K562 (cell line): Measurements from ENCODE around the gene PSMD9. TPM values are rescaled to one million over a fixed set of nuclear protein-coding genes. Genes with fewer than 3 reads are reported as not detected.

Experiments
- EHMT2 ChIP-seq: fragments of 450-650 bp; IDR thresholded peaks from 2 replicates; pipeline ENCODE4 v1.6.1; 2018; ENCODE audit warnings: antibody characterized with exemption
- GATAD2B ChIP-seq: fragments of 450-650 bp; IDR thresholded peaks from 2 replicates; pipeline ENCODE4 v1.6.1; 2017; ENCODE audit warnings: mild to moderate bottlenecking, borderline replicate concordance
- RBBP5 ChIP-seq: fragments of 200-600 bp; sonication (generic); IDR thresholded peaks from 2 replicates; pipeline ENCODE4 v1.6.1; 2012; ENCODE audit warnings: borderline replicate concordance, mild to moderate bottlenecking, low read length, control low read depth, inconsistent platforms; ENCODE audit not compliant: insufficient read depth, poor library complexity, severe bottlenecking
- SIX5 ChIP-seq, 2 experiments: IDR thresholded peaks; 2 replicates each; pipeline ENCODE4 v1.6.1; 2011; ENCODE audit warnings: low read length in 2 of 2, borderline replicate concordance in 1 of 2, low read depth in 1 of 2, mild to moderate bottlenecking in 1 of 2, moderate library complexity in 1 of 2; ENCODE audit not compliant: insufficient read depth in 1 of 2
- SREBF2 ChIP-seq: sonication (generic); formaldehyde crosslinking; IDR thresholded peaks from 2 replicates; pipeline ENCODE4 v1.4.0; 2020; ENCODE audit warnings: mild to moderate bottlenecking, missing genetic modification reagents
- TRIM28 ChIP-seq: fragments of 450-650 bp; IDR thresholded peaks from 2 replicates; pipeline ENCODE4 v1.6.1; 2017
- WHSC1 ChIP-seq: IDR thresholded peaks from one replicate; pipeline ENCODE4 v1.6.1; 2012; ENCODE audit warnings: low read length, control low read depth, inconsistent platforms
- YBX1 ChIP-seq: fragments of 450-650 bp; IDR thresholded peaks from 2 replicates; pipeline ENCODE4 v1.7.1; 2016; ENCODE audit warnings: mild to moderate bottlenecking
- ZNF175 ChIP-seq: fragments of 200-800 bp; sonication (Bioruptor generic); IDR thresholded peaks from 2 replicates; pipeline ENCODE4 v1.6.1; 2016; ENCODE audit warnings: low read depth, mild to moderate bottlenecking, missing genetic modification characterization, missing compliant biosample characterization
- ZNF316 ChIP-seq: fragments of 450-650 bp; IDR thresholded peaks from 2 replicates; pipeline ENCODE4 v1.6.1; 2016
- polyA plus RNA-seq, 8 experiments: library from polyadenylated mRNA; depleted of rRNA in 4 of 8; stranded (reverse) in 5 of 8; unstranded in 3 of 8; fragments of >200 nt; fragmentation: Nextera tagmentation in 2 of 8; fragmentation: Illumina TruSeq in 1 of 8; extraction: Ambion mirVana in 2 of 8; extraction: Trizol in 1 of 8; gene quantifications; 2 replicates each; pipeline versions ENCODE4 v1.2.1 to v1.2.3, GENCODE V29; 2011 to 2014; ENCODE audit warnings: inconsistent platforms in 1 of 8, missing spikeins in 1 of 8
- total RNA-seq, 7 experiments: library from RNA; depleted of rRNA in 6 of 7; stranded (reverse); fragments of >200 nt in 6 of 7; fragmentation: Illumina TruSeq in 2 of 7; extraction: Trizol in 2 of 7; gene quantifications; 2 replicates each; pipeline versions ENCODE4 v1.2.1 to v1.2.3, GENCODE V29; 2011 to 2021; ENCODE audit warnings: low replicate concordance in 1 of 7
- TF ChIP-seq, protein P1 (sequence below): sonication (generic); formaldehyde crosslinking; IDR thresholded peaks from 2 replicates; pipeline ENCODE4 v1.8.1; 2023; ENCODE audit warnings: mild to moderate bottlenecking, missing genetic modification reagents
- TF ChIP-seq, protein P2 (sequence below): sonication (generic); formaldehyde crosslinking; IDR thresholded peaks from 2 replicates; pipeline ENCODE4 v1.4.0; 2020; ENCODE audit warnings: mild to moderate bottlenecking, missing genetic modification reagents
- TF ChIP-seq, protein P3 (sequence below): fragments of 200-800 bp; sonication (Bioruptor generic); IDR thresholded peaks from 2 replicates; pipeline ENCODE4 v1.6.1; 2017; ENCODE audit warnings: missing genetic modification characterization, missing compliant biosample characterization
- TF ChIP-seq, protein P4 (sequence below): fragments of 250-450 bp; sonication (Bioruptor Pico); IDR thresholded peaks from 2 replicates; pipeline ENCODE4 v1.4.0; 2020; ENCODE audit warnings: mild to moderate bottlenecking
- TF ChIP-seq, protein P5 (sequence below), 2 experiments: fragments of 450-650 bp; IDR thresholded peaks; 2 replicates each; pipeline ENCODE4 v1.6.1; 2018; ENCODE audit warnings: mild to moderate bottlenecking in 2 of 2, low read depth in 1 of 2; ENCODE audit not compliant: partially characterized antibody in 2 of 2

PSMD9 gene
- total and polyA plus RNA-seq, 9 of the 15 experiments (the other 6 are each of a cell fraction or from before 2014, with no cell fraction given) = 12.2 to 143 (median 61.3) TPM

DNA sequence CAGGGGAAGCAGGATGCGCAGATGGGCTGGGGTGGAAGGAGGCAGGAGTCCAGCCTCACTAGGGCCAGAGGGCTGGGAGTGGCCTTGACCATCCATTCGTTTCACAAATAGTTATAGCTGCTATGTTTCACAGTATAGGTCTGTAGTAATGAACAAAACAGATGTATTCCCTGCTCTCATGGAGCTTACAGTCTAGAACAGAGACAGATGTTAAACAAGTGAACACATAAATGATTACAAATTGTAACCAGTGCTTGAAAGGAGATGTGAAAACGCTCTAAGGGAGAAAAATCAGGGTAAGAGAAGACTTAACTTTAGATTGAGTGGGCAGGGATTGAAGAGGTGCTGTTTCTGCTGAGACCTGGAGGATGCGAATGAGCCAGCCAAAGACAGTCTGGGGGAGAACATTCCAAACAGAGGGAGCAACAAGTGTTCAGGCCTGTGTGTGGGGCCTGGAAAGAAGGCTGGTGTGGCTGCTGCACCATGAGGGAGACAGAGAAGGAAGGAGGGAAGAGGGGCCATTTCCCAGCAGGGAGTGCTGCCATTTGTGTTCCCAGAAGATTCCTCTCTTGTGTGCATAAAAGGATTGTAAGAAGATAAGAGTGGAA, 44.4 kb downstream of the PSMD9 start (continued):
- TF ChIP-seq, protein P1, sequence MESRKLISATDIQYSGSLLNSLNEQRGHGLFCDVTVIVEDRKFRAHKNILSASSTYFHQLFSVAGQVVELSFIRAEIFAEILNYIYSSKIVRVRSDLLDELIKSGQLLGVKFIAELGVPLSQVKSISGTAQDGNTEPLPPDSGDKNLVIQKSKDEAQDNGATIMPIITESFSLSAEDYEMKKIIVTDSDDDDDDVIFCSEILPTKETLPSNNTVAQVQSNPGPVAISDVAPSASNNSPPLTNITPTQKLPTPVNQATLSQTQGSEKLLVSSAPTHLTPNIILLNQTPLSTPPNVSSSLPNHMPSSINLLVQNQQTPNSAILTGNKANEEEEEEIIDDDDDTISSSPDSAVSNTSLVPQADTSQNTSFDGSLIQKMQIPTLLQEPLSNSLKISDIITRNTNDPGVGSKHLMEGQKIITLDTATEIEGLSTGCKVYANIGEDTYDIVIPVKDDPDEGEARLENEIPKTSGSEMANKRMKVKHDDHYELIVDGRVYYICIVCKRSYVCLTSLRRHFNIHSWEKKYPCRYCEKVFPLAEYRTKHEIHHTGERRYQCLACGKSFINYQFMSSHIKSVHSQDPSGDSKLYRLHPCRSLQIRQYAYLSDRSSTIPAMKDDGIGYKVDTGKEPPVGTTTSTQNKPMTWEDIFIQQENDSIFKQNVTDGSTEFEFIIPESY (CRISPR knock-in tag) = no peak
- TF ChIP-seq GATAD2B (no peak), WHSC1 (peak; percentile 19), ZNF316 (peak; percentile 87), RBBP5 (no peak), EHMT2 (0 out of 2 replicates have a peak, but pooled peaks have one; percentile 26), YBX1 (no peak), TRIM28 (peak; percentile 63; the same call in 1 of the 2 replicates), ZNF175 (CRISPR knock-in tag) (0 out of 2 replicates have a peak, but pooled peaks have one; percentile 4), SREBF2 (0 out of 2 replicates have a peak, but pooled peaks have one; percentile 21), SIX5 (IDR thresholded peaks at IDR 0.05; ENCODE audit: borderline replicate concordance in 1 of 2, insufficient read depth in 1 of 2, low read depth in 1 of 2, low read length in 2 of 2) (no peak)
- TF ChIP-seq, protein P2, sequence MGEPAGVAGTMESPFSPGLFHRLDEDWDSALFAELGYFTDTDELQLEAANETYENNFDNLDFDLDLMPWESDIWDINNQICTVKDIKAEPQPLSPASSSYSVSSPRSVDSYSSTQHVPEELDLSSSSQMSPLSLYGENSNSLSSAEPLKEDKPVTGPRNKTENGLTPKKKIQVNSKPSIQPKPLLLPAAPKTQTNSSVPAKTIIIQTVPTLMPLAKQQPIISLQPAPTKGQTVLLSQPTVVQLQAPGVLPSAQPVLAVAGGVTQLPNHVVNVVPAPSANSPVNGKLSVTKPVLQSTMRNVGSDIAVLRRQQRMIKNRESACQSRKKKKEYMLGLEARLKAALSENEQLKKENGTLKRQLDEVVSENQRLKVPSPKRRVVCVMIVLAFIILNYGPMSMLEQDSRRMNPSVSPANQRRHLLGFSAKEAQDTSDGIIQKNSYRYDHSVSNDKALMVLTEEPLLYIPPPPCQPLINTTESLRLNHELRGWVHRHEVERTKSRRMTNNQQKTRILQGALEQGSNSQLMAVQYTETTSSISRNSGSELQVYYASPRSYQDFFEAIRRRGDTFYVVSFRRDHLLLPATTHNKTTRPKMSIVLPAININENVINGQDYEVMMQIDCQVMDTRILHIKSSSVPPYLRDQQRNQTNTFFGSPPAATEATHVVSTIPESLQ (CRISPR knock-in tag) = no peak
- TF ChIP-seq, protein P3, sequence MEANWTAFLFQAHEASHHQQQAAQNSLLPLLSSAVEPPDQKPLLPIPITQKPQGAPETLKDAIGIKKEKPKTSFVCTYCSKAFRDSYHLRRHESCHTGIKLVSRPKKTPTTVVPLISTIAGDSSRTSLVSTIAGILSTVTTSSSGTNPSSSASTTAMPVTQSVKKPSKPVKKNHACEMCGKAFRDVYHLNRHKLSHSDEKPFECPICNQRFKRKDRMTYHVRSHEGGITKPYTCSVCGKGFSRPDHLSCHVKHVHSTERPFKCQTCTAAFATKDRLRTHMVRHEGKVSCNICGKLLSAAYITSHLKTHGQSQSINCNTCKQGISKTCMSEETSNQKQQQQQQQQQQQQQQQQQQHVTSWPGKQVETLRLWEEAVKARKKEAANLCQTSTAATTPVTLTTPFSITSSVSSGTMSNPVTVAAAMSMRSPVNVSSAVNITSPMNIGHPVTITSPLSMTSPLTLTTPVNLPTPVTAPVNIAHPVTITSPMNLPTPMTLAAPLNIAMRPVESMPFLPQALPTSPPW (CRISPR knock-in tag) = no peak
- TF ChIP-seq, protein P4, sequence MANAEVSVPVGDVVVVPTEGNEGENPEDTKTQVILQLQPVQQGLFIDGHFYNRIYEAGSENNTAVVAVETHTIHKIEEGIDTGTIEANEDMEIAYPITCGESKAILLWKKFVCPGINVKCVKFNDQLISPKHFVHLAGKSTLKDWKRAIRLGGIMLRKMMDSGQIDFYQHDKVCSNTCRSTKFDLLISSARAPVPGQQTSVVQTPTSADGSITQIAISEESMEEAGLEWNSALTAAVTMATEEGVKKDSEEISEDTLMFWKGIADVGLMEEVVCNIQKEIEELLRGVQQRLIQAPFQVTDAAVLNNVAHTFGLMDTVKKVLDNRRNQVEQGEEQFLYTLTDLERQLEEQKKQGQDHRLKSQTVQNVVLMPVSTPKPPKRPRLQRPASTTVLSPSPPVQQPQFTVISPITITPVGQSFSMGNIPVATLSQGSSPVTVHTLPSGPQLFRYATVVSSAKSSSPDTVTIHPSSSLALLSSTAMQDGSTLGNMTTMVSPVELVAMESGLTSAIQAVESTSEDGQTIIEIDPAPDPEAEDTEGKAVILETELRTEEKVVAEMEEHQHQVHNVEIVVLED (CRISPR knock-in tag) = no peak
- TF ChIP-seq, protein P5, sequence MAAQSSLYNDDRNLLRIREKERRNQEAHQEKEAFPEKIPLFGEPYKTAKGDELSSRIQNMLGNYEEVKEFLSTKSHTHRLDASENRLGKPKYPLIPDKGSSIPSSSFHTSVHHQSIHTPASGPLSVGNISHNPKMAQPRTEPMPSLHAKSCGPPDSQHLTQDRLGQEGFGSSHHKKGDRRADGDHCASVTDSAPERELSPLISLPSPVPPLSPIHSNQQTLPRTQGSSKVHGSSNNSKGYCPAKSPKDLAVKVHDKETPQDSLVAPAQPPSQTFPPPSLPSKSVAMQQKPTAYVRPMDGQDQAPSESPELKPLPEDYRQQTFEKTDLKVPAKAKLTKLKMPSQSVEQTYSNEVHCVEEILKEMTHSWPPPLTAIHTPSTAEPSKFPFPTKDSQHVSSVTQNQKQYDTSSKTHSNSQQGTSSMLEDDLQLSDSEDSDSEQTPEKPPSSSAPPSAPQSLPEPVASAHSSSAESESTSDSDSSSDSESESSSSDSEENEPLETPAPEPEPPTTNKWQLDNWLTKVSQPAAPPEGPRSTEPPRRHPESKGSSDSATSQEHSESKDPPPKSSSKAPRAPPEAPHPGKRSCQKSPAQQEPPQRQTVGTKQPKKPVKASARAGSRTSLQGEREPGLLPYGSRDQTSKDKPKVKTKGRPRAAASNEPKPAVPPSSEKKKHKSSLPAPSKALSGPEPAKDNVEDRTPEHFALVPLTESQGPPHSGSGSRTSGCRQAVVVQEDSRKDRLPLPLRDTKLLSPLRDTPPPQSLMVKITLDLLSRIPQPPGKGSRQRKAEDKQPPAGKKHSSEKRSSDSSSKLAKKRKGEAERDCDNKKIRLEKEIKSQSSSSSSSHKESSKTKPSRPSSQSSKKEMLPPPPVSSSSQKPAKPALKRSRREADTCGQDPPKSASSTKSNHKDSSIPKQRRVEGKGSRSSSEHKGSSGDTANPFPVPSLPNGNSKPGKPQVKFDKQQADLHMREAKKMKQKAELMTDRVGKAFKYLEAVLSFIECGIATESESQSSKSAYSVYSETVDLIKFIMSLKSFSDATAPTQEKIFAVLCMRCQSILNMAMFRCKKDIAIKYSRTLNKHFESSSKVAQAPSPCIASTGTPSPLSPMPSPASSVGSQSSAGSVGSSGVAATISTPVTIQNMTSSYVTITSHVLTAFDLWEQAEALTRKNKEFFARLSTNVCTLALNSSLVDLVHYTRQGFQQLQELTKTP (IDR thresholded peaks at IDR 0.05; ENCODE audit: low read depth in 1 of 2, partially characterized antibody in 2 of 2) = no peak
